HG03025 (cell line): ENCODE measurements around the gene NDUFAB1.
"Not testable (repeated sequence)": the region's sequence is repeated elsewhere in the genome, so short reads cannot be mapped to it uniquely, and the experiment has no call there.

Experiments used
- ATAC-seq: cut with Tn5 transposase; IDR thresholded peaks from one replicate; pipeline ENCODE4 v1.9.1; 2021; ENCODE audit warnings: mild to moderate bottlenecking, moderate library complexity; ENCODE audit not compliant: unreplicated experiment, low FRiP score

NDUFAB1 gene

DNA sequence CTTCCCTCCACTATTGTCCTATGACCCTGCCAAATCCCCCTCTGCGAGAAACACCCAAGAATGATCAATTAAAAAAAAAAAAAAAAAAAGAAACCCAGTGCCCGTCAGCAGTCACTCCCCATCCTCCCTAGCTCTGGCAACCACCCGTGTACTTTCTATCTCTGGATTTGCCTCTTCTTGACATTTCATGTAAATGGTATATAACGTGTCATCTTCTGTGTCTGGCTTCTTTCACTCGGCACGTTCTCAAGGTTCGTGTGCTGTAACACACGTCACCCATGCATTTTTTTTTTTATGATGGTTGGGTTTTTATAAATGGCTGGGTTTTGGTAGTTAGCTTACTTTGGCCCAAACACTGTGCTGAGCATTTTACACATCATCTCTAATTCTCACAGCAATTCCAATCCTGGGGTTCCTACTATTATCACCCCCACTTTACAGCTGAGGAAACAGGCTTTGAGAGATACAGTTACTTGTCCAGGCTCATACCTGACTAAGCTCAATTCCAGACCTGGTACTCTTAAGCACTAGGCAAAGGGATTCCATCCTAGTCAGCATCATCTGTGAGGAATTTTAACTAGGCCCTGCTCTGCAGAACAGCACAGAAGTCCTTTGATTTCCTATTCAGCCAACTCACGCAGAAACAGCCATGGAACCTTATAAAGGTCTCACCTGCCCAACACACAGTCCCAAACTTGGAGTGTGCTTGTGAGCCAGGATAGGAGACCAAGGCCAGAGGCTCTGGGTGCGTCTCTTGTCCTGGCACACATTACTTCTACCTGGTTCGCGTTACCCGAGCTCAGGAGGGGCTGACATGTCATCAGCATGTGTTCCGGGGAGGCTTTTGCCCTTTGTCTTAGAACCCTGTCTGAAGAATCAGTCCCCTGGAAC lies 11.7 kb downstream of the NDUFAB1 start:
- ATAC-seq, result no peak

DNA sequence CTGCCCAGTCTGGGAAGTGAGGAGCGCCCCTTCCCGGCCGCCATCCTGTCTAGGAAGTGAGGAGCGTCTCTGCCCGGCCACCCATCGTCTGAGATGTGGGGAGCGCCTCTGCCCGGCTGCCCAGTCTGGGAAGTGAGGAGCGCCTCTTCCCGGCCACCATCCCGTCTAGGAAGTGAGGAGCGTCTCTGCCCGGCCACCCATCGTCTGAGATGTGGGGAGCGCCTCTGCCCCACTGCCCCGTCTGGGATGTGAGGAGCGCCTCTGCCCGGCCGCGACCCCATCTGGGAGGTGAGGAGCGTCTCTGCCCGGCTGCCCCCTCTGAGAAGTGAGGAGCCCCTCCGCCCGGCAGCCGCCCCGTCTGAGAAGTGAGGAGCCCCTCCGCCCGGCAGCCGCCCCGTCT lies 12.8 kb downstream of the NDUFAB1 start:
- not testable (repeated sequence) for ATAC-seq

DNA sequence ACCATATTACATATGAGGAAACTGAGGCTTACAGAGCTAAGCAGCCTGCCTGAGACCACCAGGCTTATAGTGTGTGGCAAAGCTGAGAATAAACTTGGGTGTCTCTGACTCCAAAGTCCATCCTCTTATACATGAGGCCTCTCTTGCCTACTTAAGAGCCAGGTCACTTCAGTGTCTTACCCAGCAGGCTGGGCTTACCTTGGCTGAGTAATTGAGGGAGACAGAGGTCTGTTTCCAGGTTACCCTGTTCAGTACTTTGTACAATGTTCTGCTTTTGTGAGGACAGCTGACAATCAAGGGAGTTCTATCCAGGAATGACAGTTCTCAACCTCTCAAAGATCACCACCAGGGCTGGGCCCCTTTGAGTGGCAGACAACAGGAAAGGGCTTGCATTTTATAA lies 14.4 kb downstream of the NDUFAB1 start:
- no peak for ATAC-seq

DNA sequence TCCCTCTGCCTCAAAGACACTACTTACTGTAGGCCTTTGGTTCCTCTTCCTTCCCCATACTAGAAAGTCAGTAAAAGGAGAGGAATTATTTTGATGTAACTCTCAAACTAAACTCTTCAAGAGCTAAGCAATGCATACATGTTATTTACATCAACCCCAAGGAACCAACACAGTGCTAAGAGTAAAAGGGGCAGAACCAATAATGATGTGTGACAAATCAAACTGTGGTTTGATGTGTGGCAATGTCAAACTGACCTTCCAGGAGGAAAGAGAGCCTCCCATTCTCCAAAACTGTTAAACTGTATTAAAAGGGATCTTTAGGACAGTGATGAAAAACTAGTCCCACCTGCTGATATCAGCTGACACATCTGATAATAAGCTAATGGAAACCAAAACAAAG lies 15.7 kb downstream of the NDUFAB1 start:
- ATAC-seq, result no peak

DNA sequence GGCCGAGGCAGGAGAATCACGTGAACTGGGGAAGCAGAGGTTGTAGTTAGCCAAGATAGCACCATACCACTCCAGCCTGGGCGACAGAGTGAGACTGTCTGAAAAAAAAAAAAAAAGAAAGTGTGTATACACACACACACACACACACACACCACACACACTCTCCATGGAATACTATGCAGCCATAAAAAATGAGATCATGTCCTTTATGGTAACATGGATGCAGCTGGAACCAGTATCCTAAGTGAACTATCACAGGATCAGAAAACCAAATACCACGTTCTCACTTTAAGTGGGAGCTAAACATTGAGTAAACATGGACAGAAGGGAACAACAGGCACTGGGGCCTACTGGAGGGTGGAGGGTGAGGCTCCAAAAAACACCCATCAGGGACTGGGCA lies 16.7 kb downstream of the NDUFAB1 start:
- ATAC-seq, result no peak

DNA sequence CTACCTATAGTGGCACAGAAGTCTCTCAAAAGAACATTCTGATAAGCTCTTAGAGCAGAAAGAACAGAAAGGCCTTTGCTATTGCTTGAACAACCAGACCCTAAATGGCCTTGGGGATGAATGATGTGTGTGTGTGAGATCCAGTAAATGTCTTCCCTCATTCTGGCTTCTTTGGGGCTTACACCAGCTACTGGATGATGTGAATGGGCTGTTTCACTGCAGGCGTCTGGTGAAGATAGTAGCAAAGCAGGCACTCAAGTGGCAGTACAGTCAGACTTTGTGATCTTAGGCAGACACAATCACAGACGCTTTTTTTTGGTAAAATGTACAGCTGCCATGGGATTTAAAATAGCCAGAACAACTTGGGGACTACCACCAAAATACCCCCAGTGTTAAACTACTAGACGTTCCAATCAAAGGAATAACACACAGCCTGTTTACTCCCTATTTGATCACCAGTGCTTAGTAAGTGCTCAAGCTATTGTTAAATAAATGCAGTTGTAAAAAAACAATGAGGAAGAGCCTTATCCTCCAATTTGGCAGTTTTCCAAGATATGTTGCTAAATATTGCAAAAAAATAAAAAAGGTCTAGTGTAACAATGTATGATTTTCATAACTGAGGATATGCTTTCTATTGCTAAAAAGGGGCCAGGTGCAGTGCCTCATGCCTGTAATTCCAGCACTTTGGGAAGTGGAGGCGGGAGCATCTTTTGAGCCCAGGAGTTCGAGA lies 17.9 kb downstream of the NDUFAB1 start:
- no peak for ATAC-seq

DNA sequence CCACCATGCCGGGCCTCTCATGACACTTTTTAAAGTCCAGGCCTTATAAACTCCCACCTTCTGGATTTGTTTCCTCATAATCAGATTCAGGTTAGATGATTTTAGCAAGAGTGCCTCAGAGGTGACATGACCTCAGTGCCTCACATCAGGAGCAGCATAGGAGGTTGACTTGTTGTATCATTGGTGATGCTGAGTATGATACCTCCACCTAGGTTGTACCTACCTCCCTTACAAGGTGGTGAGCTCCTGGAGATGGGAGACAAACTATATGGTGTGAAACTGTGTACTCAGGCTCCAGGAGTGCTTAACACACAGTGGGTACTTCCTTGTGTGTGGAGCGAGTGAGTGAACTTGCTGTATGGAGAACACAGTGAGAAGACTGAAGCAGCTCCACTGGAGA lies 18.6 kb downstream of the NDUFAB1 start:
- no peak for ATAC-seq

DNA sequence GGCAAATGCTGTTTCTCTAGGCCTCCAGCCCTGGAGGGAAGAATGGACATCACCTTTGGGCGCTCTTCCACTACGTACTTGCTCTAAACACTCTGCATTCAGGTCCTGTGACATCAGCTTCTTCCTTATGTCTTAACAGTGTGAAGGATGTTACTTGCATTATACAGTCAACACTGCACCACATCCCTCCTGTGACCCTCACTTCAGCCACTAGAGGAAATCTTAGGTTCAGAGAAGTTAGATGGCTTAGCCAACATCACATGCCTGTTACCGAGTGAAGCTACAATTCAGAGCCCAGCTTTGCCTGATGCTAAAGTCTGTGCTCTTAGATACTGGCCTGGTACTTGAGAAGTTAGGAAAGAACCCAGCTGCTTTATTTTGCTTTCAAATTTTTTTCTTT lies 20.3 kb downstream of the NDUFAB1 start:
- no peak for ATAC-seq

DNA sequence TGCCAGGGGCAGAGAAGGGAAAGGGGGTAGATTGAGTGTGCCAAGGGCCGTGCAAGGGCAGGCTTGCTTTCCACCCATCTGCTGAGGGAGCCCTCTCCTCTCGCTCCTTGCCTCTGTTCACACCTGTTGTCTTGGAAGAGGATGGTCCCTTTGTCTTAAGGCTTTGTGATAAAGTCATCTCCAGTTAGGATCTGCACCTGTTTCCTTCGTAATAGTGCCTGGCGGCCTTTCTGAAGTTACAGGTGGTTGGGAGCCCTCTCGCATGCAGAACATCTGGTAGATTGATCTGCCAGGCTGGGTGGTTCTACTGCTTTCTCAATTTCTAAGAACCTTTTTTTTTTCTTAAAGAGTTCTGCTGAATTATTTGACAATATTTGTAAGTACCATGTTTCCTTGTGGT lies 22.3 kb downstream of the NDUFAB1 start:
- no peak for ATAC-seq

DNA sequence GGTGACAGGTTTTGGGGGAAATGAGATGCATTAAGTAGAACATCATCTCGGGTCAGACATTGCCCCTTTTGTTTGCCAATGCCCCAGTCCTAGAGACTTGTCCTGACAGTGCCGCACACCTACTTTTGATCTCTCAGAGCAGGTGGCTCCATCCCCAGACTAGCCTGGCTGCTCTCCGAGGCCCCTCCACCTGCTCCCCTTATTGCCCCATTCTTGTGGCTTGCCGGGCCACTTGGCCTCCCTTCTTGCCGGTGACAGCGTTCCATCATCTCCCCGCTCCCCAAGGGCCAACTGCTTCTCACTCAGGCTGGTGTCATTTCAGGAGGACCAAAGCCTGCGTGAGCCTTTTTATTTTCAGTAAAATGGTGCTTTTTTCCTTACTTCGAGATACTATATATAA lies 23.7 kb downstream of the NDUFAB1 start:
- ATAC-seq, result no peak

DNA sequence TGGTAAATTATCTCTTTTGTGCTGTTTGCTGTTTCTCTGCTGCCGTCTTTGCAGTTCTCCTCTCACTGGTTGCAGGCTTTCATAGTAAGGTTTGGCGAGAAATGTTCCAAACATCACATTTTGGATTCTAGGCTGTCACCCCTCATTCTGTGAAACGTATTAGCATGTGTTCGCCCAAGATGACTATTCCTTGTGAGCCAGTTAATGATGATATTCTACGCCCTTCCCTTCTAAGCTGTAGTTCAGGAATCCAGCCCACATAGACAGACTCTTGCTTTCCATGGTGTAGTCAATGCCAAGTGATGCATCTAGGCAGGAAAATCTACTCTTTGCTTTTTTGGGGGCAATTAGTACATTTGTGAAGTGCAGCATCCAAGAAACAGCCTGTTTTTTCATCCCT lies 24.2 kb downstream of the NDUFAB1 start:
- ATAC-seq, result no peak

DNA sequence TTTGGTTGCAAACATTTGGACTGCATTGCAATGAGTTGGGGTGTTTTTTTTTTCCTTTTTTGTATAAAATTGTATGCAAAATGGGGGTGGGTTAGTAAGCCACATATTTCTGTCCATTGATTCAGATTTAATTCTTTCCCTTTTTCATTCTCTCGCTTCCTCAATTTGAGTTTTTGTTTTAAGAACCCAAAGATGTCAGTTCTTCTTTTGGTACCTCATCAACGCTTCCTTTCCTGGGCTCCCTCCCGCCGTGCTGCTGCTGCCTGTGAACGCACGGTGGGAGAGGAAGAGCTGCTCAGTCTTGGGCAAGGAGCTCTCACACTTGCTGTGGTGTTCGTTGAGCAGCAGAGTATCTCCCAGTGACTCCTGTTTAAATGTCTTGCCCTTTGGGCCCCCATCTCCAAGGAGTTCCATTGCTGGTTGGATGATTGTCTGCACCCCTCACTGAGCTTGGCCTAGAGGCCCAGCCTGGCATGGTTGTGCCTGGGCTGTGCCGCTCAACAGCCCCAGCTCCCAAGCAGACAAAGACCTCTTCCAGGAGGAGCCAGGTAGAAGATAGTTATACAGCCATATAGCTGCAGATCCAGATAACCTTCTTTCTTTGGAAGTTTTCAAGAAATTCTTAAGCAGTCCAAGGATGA lies 25.0 kb downstream of the NDUFAB1 start:
- no peak for ATAC-seq

DNA sequence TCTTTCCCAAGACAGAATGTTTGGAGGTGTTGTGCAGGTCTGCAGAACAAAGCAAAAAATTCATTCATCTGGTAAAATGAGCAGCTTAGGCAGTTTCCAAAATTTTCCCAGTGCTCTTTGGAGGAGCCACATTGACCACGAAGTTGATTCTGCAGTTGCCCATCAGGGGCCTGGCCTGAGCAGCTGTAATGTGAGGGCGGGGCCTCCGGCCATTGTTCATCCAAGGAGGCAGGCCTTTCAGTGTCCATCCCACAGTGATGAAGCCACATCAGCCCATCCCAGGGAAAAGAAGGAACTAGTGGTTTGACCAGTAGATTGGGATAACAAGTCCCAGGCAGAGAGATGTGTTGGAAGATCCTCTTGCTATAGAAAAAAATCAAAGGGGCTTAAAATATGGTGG lies 28.5 kb downstream of the NDUFAB1 start:
- ATAC-seq, result no peak

DNA sequence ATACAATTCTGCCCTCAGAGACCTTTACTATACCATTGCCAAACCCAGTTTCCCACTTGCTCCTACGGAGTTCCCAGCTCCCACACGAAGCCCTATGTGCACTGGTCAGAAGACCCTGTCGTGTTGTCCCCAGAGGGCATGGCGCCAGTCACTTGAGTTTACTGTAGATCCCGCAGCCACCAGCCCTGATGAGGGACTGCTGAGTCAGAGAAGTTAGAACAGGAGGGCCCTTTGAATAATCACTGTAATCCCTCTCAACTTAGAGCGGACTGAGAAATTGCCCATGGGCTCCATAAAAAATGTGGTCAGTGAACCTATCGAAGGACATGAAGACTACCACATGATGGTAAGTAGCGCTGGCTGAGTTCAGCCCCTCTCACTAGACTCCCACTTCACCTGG lies 29.4 kb downstream of the NDUFAB1 start:
- no peak for ATAC-seq

DNA sequence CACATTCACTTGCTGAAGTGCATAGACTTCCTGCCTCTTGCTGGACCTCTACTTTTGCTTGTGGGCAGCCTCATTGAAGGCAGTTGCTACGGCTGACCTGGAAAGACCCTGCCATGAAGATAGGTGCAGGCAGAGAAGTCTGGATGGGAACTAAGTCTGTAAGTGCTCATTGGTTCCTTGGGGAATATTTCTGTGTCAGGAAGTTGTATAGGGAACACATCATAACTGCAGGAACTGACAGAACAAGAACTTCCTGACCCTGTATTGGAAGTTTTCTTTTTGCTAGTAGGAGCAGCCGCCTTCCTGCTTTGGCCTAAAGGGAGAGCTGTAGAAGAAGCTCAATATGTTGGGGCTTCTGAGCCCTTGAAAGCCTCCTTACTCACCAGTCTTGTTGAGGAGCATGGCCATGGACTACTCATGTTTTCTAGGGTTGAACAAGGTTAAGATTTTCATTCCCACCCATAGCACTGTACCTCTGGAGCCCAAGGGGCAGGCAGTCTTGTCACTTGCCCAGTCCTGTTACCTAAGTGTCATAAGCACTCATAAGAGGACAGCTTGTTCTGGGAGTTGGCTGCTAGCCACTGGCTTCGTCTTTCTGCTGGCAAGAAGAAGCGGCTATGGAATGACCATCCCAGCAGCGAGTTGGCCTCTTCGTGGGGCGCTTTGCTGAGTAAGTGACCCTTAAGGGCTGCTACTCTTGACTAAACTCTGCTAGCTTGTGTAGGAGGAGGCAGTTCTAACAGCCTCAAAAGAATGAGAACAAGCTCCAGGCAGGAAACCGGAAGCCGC lies 31.3 kb downstream of the NDUFAB1 start:
- no peak for ATAC-seq

DNA sequence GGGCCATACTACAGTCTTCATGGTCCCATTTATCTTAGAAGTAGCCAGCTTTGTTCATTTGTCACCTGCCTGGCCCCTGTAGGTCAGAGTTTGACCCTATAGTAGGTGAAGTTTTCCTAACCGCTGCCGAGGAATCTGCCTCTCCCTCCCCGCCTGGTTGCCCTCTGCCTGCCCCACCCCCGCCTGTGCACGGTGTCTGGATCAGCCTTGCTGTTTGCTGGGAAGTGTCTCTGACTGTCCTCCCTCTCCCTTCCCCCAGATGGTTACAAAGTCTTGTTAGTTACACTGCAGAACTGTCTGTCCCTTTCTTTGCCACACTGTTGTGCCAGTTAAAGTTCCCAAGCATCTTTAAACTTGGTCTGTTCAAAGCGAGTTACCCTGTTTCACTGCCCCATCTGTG lies 32.9 kb downstream of the NDUFAB1 start:
- ATAC-seq, result no peak

DNA sequence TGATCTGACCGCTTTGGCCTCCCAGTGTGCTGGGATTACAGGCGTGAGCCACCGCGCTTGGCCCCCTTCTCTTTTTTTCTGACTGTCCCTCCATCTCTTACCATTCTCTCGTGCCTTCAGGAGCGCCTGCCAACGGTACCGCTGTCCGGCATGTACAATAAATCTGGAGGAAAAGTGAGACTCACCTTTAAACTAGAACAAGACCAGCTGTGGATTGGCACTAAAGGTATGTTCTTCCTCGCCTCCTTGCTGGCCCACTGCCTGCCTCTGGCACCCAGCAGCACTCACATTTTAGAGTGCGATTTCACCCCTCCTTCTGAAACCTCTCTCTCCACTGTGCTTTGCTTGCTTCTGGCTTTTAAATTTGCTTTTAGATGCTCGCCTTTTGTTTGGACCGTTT lies 33.6 kb downstream of the NDUFAB1 start:
- no peak for ATAC-seq

DNA sequence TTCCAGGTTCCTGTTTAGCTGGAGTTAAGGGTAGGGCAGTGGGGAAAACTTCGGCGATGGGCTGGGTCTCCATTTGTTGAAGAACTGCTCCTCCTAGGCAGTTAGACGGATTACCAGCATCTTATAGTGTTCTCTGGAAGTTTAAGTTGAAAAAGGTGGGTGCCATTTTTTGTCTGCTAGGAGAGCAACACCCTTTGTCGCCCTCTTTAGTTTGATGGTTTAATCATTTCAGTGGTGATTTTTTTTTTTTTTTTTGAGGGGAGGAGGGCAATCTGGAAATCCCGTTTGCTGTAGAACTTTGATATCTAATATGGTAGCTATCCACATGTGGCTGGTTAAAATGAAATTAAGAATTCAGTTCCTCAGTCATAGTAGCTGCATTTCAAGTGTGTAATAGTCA lies 34.5 kb downstream of the NDUFAB1 start:
- ATAC-seq, result no peak

DNA sequence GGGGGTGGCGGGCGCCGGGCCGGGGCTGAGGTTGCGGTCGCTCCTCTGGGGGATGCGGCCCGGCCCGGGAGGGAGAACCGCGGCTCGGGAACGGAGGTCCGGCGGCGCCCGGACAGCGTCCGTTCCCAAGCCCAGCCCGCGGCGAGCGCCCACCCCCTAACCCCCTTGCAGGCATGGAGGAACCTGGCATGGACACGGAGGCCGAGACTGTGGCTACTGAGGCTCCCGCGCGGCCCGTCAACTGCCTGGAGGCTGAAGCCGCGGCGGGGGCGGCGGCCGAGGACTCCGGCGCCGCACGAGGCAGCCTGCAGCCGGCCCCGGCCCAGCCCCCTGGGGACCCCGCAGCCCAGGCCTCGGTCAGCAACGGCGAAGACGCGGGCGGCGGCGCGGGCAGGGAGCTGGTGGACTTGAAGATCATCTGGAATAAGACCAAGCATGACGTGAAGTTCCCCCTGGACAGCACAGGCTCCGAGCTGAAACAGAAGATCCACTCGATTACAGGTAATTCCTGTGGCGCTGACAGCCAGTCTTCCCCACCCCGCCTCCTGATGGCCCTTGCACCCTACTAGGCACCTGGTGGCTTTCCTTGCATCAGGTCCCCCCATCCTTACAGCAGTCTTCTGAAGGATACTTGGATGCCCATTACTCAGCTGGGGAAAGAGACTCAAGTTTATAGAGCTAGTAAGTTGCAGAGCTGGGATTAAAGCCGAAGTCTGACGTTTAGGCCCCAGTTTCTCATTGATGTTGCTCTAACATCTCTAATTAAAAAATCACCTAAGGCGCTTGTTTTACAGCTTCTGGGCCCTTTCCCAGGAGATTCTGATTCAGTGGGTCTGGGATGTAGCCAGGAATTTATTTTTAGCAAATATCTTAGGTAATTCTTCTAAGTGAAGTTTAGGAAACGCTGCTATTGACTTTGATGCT lies 38.1 kb downstream of the NDUFAB1 start:
- ATAC-seq, result peak; percentile 2
